GM12892 (cell line): ENCODE results near the gene MINDY3.

ENCODE experiments used
- POLR2A ChIP-seq: IDR thresholded peaks from 2 replicates; pipeline ENCODE4 v1.6.1; 2011; ENCODE audit warnings: low read depth, low read length, control low read depth
- POLR2AphosphoS5 ChIP-seq: IDR thresholded peaks from 2 replicates; pipeline ENCODE4 v1.6.1; 2011; ENCODE audit warnings: low read depth, low read length, control low read depth
- TAF1 ChIP-seq: IDR thresholded peaks from 2 replicates; pipeline ENCODE4 v1.6.1; 2011; ENCODE audit warnings: low read depth, mild to moderate bottlenecking, control low read depth, low read length, borderline replicate concordance

GRCh38 chr10:15896654-15897053 lies 36.3 kb upstream of the MINDY3 start:
- TF ChIP-seq POLR2AphosphoS5 = no peak
- TF ChIP-seq POLR2A = no peak
- TF ChIP-seq TAF1 = no peak
